Astrocyte of the hippocampus (primary cell): ENCODE measurements around the gene RNF145.
A peak's percentile ranks its signal among the peaks of the same experiment; 100 is the strongest.
"Not testable (repeated sequence)": the region's sequence is repeated elsewhere in the genome, so short reads cannot be mapped to it uniquely, and the experiment has no call there.

Experiments used
- DNase-seq: peaks from one replicate; pipeline ENCODE4 v3.0.0; 2011; ENCODE audit warnings: low read depth, low spot score

Gene RNF145

GRCh38 chr5:159157552-159157951 is 51.8 kb downstream of the RNF145 start:
- no peak for DNase-seq

- DNase-seq, result peak; percentile 84
These were observed 52.7 kb downstream of the RNF145 start for GRCh38 chr5:159156426-159157238.

- DNase-seq, result no peak
These were observed 53.4 kb downstream of the RNF145 start for GRCh38 chr5:159155960-159156359.

- no peak for DNase-seq
These were observed 56.5 kb downstream of the RNF145 start for GRCh38 chr5:159152876-159153275.

- DNase-seq, result no peak
These were observed 60.3 kb downstream of the RNF145 start for GRCh38 chr5:159149085-159149484.

GRCh38 chr5:159147976-159148375 is 61.4 kb downstream of the RNF145 start:
- no peak for DNase-seq

- no peak for DNase-seq
These were observed 62.5 kb downstream of the RNF145 start for GRCh38 chr5:159146839-159147238.

- not testable (repeated sequence) for DNase-seq
These were observed 64.2 kb downstream of the RNF145 start for GRCh38 chr5:159145160-159145559.

- no peak for DNase-seq
These were observed 69.6 kb downstream of the RNF145 start for GRCh38 chr5:159139802-159140201.

GRCh38 chr5:159135896-159136531 is 73.3 kb downstream of the RNF145 start:
- DNase-seq, result peak; percentile 67

- peak; percentile 73 for DNase-seq
These were observed 76.2 kb downstream of the RNF145 start for GRCh38 chr5:159133041-159133741.

GRCh38 chr5:159132429-159133040 is 76.8 kb downstream of the RNF145 start:
- DNase-seq, result no peak

- DNase-seq, result no peak
These were observed 77.4 kb downstream of the RNF145 start for GRCh38 chr5:159131951-159132350.

- DNase-seq, result no peak
These were observed 78.5 kb downstream of the RNF145 start for GRCh38 chr5:159130871-159131270.

- DNase-seq, result no peak
These were observed 81.2 kb downstream of the RNF145 start for GRCh38 chr5:159128070-159128541.

- no peak for DNase-seq
These were observed 85.7 kb downstream of the RNF145 start for GRCh38 chr5:159123700-159124099.

- DNase-seq, result no peak
These were observed 86.2 kb downstream of the RNF145 start for GRCh38 chr5:159123189-159123588.

- no peak for DNase-seq
These were observed 88.3 kb downstream of the RNF145 start for GRCh38 chr5:159121061-159121460.

- DNase-seq, result no peak
These were observed 88.9 kb downstream of the RNF145 start for GRCh38 chr5:159120446-159120845.

GRCh38 chr5:159119842-159120241 is 89.5 kb downstream of the RNF145 start:
- DNase-seq, result not testable (repeated sequence)

GRCh38 chr5:159118958-159119659 is 90.2 kb downstream of the RNF145 start:
- not testable (repeated sequence) for DNase-seq
